Loucy (cell line): ENCODE measurements around the gene KLHDC10.

ENCODE experiments used
- CTCF ChIP-seq: fragments of 200-600 bp; sonication (generic); conservative IDR thresholded peaks from 2 replicates; pipeline ENCODE4 v1.5.1; 2014; ENCODE audit warnings: mild to moderate bottlenecking, antibody characterized with exemption, low read length
- EZH2phosphoT487 ChIP-seq: fragments of 200-600 bp; IDR thresholded peaks from 2 replicates; pipeline ENCODE4 v1.6.1; 2018; ENCODE audit warnings: antibody characterized with exemption, mild to moderate bottlenecking, moderate library complexity, borderline replicate concordance

- TF ChIP-seq CTCF (no peak), EZH2phosphoT487 (no peak)
These were observed 44.0 kb downstream of the KLHDC10 start for GRCh38 chr7:130114374-130114773.
